ENCODE results near the gene TCF19. TPM values are rescaled to one million over a fixed set of nuclear protein-coding genes. Genes with fewer than 3 reads are reported as not detected.

Gene TCF19
- total RNA-seq, 2 experiments from 2014 or later = 122 to 125 TPM

DNA sequence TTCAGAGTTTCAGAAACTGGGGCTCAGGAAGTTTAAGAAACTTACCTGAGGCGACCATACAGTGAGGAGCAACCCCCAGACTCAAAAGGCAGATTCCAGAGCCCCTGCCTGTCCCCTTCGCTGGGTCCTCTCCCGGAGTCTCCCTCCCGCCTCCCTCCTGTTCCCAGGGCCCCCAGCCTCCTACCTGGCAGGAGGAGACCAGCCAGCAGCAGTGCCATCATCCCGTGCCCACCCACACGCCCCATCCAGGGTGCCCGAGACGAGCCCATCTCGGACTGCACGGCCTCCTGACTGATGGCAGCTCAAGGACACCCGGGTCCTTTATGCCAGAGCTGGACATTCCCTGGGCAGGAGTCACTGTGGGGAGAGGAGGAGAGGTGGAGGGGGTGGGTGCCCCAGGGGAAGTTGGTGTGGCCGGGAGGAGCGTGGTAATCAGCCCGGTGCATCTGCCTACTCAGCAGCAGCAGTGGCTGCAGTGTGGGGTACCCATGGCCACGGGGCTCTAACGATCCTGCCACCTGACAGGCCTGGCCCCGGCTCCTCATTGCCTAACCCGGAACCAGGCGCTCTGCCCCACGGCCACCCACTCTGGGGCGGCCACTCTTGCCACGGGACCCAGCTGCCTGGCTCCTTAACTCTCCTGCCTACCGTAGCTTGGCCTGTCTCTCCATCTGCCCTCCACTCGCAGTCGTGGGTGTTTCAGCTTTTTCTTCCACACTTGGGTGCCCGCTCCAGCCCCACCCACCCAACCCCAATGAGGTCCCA lies 38.1 kb upstream of the TCF19 start, which contains the start of gene CDSN:
TSS of gene CDSN (minus strand) at position 296 of the 765 bp plus-strand sequence. CDS start at position 269, 27 bp downstream.
- Mint-ChIP-seq H3K4me3 (no peak within 1 kb of the TSS), H3K27me3 (ENCODE audit: low read depth) (peaks cover 3% of the 10 kb centered on the region), H3K27ac (no peak within 1 kb of the TSS), H3K4me1 (ENCODE audit: low read depth) (no peaks in the 10 kb centered on the region), H3K36me3 (ENCODE audit: low read depth) (no peaks in the 10 kb centered on the region), H3K9me3 (ENCODE audit: insufficient read depth) (no peaks in the 10 kb centered on the region)
- CTCF ChIA-PET = interaction anchor here (1.3 to 2.3 kb wide), 2 partner anchors 9 to 33 kb away, joined by 3 to 8 read pairs; no protein-coding TSS in a partner anchor
- ATAC-seq (no peak), DNase-seq (no peak)
- POLR2A ChIA-PET = no interaction called here

DNA sequence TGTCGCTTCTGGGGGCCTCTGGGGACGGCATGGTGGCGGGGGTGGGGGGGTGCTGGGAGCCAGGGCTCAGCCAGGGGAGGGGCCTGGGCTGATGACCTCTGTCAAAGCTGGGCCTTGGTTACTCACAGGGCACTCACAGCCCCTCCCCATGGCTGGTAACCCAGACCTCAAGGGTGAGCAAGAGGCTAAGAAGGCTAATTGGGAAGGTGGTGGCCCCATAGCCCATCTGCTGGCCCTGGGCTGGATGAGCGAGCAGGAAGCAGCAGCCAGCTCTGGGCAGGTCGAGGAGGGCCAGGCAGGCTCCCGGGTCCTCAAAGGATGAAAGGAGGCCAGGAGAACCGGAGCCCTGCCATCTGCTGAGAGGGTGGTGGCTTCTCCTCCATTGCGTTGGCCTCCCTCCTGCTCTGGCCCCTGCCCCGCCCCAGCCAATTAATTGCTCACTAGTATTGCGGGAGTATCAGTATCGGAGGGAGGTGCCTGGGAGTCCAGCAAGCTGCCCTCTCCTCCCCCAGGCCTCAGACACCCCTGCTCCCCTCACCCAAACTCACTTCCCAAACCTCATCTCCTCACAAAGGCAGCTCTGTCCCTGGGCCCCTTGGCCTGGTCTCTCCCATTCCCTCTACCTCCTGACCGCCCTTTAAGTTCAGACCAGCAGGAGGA lies 37.1 kb upstream of the TCF19 start:
- H3K4me1 Mint-ChIP-seq (ENCODE audit: low read depth) = no peaks in the 10 kb centered on the region
- peaks cover 4% of the 10 kb centered on the region for H3K27me3 Mint-ChIP-seq (ENCODE audit: low read depth)
- H3K27ac Mint-ChIP-seq = no peak overlapping the region
- no peaks in the 10 kb centered on the region for H3K9me3 Mint-ChIP-seq (ENCODE audit: insufficient read depth)
- CTCF ChIA-PET = interaction anchor here (1.0 to 1.3 kb wide), 3 partner anchors 8 to 34 kb away, joined by 3 read pairs; no protein-coding TSS in a partner anchor
- H3K36me3 Mint-ChIP-seq (ENCODE audit: low read depth) = no peaks in the 10 kb centered on the region
- DNase-seq (no peak), ATAC-seq (no peak)
- no peak overlapping the region for H3K4me3 Mint-ChIP-seq
- POLR2A ChIA-PET = no interaction called here

DNA sequence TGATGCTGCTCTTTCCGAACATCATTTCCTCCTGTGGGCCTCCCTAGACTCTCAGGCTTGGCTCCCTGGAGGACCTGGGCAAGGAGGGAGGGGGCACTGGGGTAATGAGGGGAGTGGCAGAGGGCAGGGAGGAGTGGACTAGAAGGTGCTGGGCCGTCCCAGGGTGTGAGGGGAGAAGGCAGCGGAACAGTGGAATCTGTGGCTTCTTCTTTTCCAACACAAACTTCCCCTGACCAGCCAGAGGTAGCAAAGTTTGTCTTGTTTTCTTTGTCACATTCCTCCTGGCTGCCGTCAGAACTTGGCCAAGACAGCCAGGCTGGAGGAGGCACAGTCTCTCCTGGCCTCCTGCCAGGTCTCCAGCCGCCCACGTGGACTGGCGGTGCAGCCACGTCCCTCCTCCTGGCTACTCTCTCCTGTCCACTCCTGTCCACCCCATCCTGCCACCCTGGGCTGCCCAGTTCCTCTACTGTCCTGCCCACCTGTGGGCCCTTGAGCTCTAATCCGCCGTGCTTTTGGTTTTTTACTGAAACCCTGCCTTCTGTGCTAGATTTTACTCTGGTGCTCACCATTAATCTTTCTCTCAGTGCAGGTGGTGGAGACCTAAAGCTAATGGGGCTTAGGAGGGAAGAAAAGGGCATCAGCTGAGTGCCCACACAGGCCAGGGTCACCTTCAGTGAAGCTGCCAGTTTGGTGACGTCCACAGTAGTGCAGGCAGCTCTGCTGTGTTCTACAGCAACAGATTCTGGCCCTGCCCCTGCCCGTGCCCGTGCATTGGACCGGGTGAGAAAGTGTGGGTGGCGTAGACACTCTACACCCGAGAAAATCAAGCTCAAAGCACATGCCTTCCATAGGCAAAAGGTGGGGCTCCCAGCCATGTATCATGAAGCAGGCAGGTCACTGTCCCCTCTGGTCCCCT lies 35.3 kb upstream of the TCF19 start:
- Mint-ChIP-seq H3K9me3 (ENCODE audit: insufficient read depth) (no peaks in the 10 kb centered on the region), H3K36me3 (ENCODE audit: low read depth) (no peaks in the 10 kb centered on the region), H3K4me1 (ENCODE audit: low read depth) (no peaks in the 10 kb centered on the region), H3K27me3 (ENCODE audit: low read depth) (peaks cover 4% of the 10 kb centered on the region), H3K4me3 (no peak overlapping the region), H3K27ac (no peak overlapping the region)
- ChIA-PET POLR2A (no interaction called here), CTCF (interaction anchor here (1.2 kb wide), 1 partner anchor 9 kb away, joined by 3 read pairs; no protein-coding TSS in a partner anchor)
- DNase-seq = no peak
- ATAC-seq = peak; percentile 28

DNA sequence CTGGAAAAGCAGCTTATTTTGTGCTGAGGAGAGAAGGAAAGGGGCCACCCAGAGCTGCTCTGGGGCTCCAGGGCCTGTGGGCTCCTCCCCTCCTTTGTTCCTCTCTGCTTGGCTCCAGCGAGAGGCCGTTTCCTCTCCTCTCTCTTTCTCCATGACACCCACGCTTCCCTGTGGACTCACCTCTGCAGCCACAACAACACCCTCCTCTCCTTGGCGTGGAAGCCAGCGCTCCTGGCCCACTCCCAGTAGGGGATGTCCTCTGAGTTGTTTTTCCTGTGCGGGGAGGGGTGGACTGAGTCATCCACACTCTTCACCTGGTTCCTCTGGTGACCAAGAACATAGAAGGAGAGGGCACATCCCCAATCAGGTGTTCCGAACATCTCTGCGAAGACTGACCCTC lies 33.2 kb upstream of the TCF19 start:
- no peaks in the 10 kb centered on the region for H3K9me3 Mint-ChIP-seq (ENCODE audit: insufficient read depth)
- CTCF ChIA-PET = no interaction called here
- H3K4me3 Mint-ChIP-seq = no peak overlapping the region
- POLR2A ChIA-PET = no interaction called here
- DNase-seq = no peak
- H3K36me3 Mint-ChIP-seq (ENCODE audit: low read depth) = no peaks in the 10 kb centered on the region
- H3K27ac Mint-ChIP-seq = no peak overlapping the region
- H3K27me3 Mint-ChIP-seq (ENCODE audit: low read depth) = peaks cover 9% of the 10 kb centered on the region
- no peaks in the 10 kb centered on the region for H3K4me1 Mint-ChIP-seq (ENCODE audit: low read depth)
- ATAC-seq = no peak

DNA sequence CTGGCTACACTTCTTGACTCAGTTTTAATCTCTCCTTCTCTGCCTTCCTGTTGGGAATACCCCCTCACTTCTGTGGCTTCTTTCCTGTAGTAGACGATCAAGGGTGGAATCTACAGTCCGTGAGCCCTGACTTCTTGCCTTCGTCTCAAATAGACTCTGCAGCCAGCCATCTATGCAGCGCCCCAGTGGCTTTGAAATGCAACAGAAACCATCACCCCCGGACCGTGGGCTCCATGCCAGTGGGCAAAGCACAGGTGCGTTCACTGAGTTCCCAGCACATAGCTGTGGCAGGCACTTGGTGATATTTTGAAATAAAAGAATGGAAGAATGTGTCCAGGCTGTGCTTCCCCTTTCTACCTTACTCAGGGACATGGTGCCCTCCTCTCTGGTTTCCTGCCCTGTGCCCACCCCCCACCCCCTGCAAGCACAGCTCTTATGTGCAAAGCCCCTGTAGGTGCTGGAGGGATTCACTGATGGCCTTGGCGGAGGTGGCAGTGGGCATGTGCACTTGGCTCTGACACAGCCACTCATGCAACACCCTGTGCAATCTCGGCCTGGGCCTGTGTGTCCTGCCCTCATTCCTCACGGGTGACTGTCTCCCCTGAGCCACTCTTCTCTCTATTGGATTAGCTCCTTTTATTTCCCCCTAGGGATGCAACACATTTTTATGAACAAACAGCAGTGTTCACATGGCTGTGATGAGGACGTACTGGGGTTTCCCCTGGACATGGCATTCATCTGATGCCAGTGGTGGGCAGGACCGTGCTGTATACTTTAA lies 32.6 kb upstream of the TCF19 start:
- DNase-seq = no peak
- ATAC-seq = no peak
- H3K36me3 Mint-ChIP-seq (ENCODE audit: low read depth) = no peaks in the 10 kb centered on the region
- ChIA-PET CTCF (interaction anchor here (1.1 to 2.1 kb wide), 2 partner anchors 46 to 67 kb away, joined by 3 to 5 read pairs; no protein-coding TSS in a partner anchor), POLR2A (no interaction called here)
- H3K27ac Mint-ChIP-seq = no peak overlapping the region
- H3K4me1 Mint-ChIP-seq (ENCODE audit: low read depth) = no peaks in the 10 kb centered on the region
- no peak overlapping the region for H3K4me3 Mint-ChIP-seq
- H3K27me3 Mint-ChIP-seq (ENCODE audit: low read depth) = peaks cover 9% of the 10 kb centered on the region
- no peaks in the 10 kb centered on the region for H3K9me3 Mint-ChIP-seq (ENCODE audit: insufficient read depth)

DNA sequence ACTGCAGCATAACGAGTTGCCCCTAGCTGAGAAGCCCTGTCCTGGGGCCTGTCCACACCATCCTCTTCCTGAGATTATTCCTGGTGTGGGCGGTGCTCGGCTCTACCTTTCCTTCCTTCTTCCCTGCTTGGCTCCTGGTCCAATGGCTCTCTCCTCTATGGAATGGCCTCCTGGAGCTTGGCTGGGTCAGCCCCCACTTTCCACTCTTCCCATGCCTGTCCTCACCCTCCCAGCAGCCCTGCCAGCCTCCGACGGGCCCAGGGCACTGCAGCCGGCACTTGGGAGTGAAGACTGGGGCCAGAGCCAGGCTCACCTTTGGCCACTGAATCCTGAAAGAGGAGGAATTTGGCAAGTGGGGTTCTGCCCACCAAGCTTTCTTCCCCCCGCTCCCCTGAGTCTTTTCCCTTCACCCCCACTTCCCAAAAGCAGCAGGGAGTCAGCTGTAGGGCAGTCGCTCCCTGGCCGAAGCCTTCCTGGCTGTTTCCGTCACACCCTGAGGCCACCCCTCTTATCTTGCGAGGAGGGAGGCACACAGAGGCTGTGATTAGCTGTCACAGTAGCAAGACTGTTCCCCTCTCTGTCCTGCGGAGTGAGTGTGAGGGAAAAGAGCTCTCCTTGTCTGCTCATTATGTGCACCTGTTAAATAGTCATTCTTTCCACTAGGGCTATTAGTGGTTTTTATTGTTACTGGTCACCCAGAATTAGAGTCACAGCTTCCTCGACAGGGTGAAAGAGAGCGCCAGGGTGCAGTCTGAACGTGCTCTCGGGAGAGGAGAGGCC lies 31.8 kb upstream of the TCF19 start:
- no peaks in the 10 kb centered on the region for H3K4me1 Mint-ChIP-seq (ENCODE audit: low read depth)
- DNase-seq (no peak), ATAC-seq (no peak)
- CTCF ChIA-PET = interaction anchor here (1.0 to 2.1 kb wide), 6 partner anchors 11 to 336 kb away, joined by 3 to 6 read pairs (median 4); partner anchors contain the start of gene VARS2
- POLR2A ChIA-PET = no interaction called here
- H3K9me3 Mint-ChIP-seq (ENCODE audit: insufficient read depth) = no peaks in the 10 kb centered on the region
- H3K4me3 Mint-ChIP-seq = no peak overlapping the region
- no peak overlapping the region for H3K27ac Mint-ChIP-seq
- no peaks in the 10 kb centered on the region for H3K36me3 Mint-ChIP-seq (ENCODE audit: low read depth)
- peaks cover 10% of the 10 kb centered on the region for H3K27me3 Mint-ChIP-seq (ENCODE audit: low read depth)

DNA sequence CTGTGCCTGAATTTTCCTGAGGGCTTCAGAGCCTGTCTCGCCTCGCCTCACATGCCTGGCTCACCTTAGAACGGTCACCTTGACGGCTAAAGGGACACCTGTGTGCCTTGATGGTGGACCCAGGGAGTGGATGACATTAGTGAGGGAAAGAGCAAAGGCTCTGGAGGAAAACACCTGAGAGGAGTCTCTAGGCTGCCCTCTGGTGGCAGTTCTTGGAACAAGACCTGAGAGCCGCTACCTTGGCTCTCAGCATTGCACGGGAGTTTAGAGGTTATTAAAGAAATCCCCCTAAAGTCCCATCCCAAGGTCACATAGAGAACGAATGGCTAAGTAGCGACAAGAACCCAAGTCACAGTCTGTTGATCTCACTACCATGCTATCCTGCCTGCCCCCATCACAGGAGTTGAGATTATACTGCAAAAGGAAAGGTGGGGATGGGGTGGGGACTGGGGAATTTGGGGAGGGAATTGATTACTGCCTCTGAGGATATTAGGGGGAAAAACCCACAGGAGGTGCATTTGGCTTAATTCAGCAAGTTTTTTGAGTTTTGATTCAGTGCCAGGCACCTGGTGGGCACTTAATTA lies 30.2 kb upstream of the TCF19 start:
- no peak overlapping the region for H3K27ac Mint-ChIP-seq
- H3K9me3 Mint-ChIP-seq (ENCODE audit: insufficient read depth) = no peaks in the 10 kb centered on the region
- H3K36me3 Mint-ChIP-seq (ENCODE audit: low read depth) = no peaks in the 10 kb centered on the region
- DNase-seq = peak; percentile 82
- H3K4me3 Mint-ChIP-seq = no peak overlapping the region
- H3K4me1 Mint-ChIP-seq (ENCODE audit: low read depth) = no peaks in the 10 kb centered on the region
- POLR2A ChIA-PET = no interaction called here
- peak; percentile 68 for ATAC-seq
- CTCF ChIA-PET = interaction anchor here (0.6 to 3.3 kb wide), 18 partner anchors 9 to 314 kb away, joined by 3 to 22 read pairs (median 4); partner anchors contain the start of genes TCF19 and VARS2
- peaks cover 12% of the 10 kb centered on the region for H3K27me3 Mint-ChIP-seq (ENCODE audit: low read depth)

DNA sequence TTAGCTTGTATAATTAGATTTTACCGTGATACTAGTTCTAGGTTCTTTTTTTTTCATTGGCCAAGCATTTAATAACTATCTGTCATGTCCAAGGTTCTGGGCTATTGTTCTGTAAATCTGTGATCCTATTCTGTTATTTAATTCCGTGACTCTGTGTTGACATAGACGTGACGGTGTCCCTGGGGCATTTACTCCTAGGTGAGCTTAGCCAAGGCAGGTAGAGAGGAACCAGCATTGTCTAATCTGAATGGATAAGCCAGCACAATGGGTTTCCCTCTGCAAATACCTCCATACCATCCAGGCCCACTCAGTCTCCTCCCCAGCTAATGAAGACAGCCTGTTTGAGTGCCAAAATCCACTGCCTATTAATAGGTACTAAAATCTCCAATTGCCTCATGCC lies 29.3 kb upstream of the TCF19 start:
- no peak overlapping the region for H3K27ac Mint-ChIP-seq
- CTCF ChIA-PET = interaction anchor here (0.6 to 3.3 kb wide), 18 partner anchors 10 to 315 kb away, joined by 3 to 22 read pairs (median 4); partner anchors contain the start of genes TCF19 and VARS2
- no peaks in the 10 kb centered on the region for H3K36me3 Mint-ChIP-seq (ENCODE audit: low read depth)
- DNase-seq = no peak
- H3K4me3 Mint-ChIP-seq = no peak overlapping the region
- H3K4me1 Mint-ChIP-seq (ENCODE audit: low read depth) = no peaks in the 10 kb centered on the region
- H3K9me3 Mint-ChIP-seq (ENCODE audit: insufficient read depth) = no peaks in the 10 kb centered on the region
- POLR2A ChIA-PET = no interaction called here
- no peak for ATAC-seq
- peaks cover 12% of the 10 kb centered on the region for H3K27me3 Mint-ChIP-seq (ENCODE audit: low read depth)

DNA sequence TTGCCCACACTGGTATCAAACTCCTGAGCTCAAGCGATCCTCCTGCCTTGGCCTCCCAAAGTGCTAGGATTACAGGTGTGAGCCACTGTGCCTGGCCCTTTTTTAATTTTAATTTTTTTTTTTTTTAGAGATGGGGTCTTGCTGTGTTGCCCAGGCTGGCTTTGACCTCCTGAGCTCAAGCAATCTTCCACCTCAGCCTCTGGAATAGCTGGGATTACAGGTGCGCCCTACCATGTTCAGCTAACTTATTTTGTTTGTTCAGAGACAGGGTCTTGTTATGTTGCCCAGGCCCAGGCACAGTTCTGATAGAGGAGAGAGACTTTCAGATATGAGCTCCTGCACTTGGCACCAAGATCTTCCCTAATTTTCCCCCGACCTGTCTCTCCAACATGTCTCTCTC lies 27.6 kb upstream of the TCF19 start:
- no peaks in the 10 kb centered on the region for H3K36me3 Mint-ChIP-seq (ENCODE audit: low read depth)
- H3K4me3 Mint-ChIP-seq = no peak overlapping the region
- H3K27ac Mint-ChIP-seq = no peak overlapping the region
- peaks cover 12% of the 10 kb centered on the region for H3K27me3 Mint-ChIP-seq (ENCODE audit: low read depth)
- DNase-seq (no peak), ATAC-seq (no peak)
- ChIA-PET CTCF (interaction anchor here (2.1 to 3.3 kb wide), 4 partner anchors 12 to 236 kb away, joined by 7 to 22 read pairs (median 13); partner anchors contain the start of gene VARS2), POLR2A (no interaction called here)
- H3K4me1 Mint-ChIP-seq (ENCODE audit: low read depth) = no peaks in the 10 kb centered on the region
- H3K9me3 Mint-ChIP-seq (ENCODE audit: insufficient read depth) = no peaks in the 10 kb centered on the region

DNA sequence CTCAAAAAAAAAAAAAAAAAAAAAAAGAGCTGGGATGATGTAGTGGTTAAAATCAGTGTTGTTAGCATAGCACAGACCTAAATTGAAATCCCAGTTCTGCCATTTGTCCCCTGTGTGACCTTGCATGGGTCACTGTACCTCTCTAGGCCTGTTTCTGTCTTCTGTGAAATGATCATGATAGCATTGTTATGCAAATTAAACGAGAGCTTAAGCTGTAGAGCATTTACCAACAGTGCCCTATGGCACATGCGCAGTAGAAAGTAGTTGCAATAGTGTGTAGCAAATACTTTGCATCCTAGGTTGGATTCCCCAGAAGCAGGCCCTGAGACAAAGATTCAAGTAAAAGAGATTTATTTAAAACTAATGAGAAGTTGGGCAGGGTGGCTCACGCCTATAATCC lies 26.8 kb upstream of the TCF19 start:
- CTCF ChIA-PET = interaction anchor here (0.7 to 2.7 kb wide), 3 partner anchors 52 to 235 kb away, joined by 3 to 10 read pairs (median 4); no protein-coding TSS in a partner anchor
- DNase-seq (no peak), ATAC-seq (no peak)
- Mint-ChIP-seq H3K27me3 (ENCODE audit: low read depth) (peaks cover 10% of the 10 kb centered on the region), H3K36me3 (ENCODE audit: low read depth) (no peaks in the 10 kb centered on the region), H3K9me3 (ENCODE audit: insufficient read depth) (no peaks in the 10 kb centered on the region), H3K4me1 (ENCODE audit: low read depth) (no peaks in the 10 kb centered on the region), H3K27ac (no peak overlapping the region), H3K4me3 (no peak overlapping the region)
- POLR2A ChIA-PET = no interaction called here

Measured in activated CD8-positive, alpha-beta T cell treated with anti-CD3 and anti-CD28 coated beads, Interleukin-2, amount 10 ng/mL, durations not matched to agents 7 days and 5 days (primary cell).